Measurements from ENCODE around the gene CAPN6.

DNA sequence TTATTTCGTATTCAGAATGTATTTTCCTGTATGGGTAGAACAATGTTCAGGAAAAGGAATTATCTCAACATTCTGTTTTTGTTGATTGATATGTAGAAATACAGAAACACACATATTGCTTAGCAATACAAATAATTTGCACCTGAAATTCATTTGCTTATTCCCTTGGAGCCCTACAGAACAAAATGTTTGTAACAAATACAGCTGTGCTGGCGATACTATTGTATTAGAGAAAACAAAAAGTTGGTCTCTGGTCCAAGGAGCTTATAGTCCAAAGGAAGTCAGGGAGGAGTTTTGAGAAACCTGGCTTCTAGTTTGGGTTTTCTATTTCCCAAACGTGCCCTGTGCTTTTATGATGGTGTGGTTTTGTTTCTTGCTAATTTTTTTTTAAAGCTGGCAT, 37.8 kb upstream of the CAPN6 start:
- TF ChIP-seq EZH2phosphoT487 (IDR thresholded peaks at IDR 0.05; ENCODE audit: low read depth, severe bottlenecking, unreplicated experiment) = no peak
- no peak for TF ChIP-seq EZH2 (IDR thresholded peaks at IDR 0.05; ENCODE audit: borderline replicate concordance)
